Measurements from ENCODE around the gene CCDC141. TPM values are rescaled to one million over a fixed set of nuclear protein-coding genes. Genes with fewer than 3 reads are reported as not detected.

CCDC141 gene
- total and polyA plus RNA-seq, 7 experiments from 2014 or later: 8.2 to 39.2 (median 34.4) TPM

- no peaks in the 10 kb centered on the region for H3K27me3 Mint-ChIP-seq
- Histone ChIP-seq H3K36me3 (ENCODE audit: control insufficient read depth in 2 of 3, insufficient read depth in 3 of 3, low read length in 3 of 3) (no peaks in the 10 kb centered on the region), H3K4me3 (ENCODE audit: low read length) (no peak overlapping the region), H3K27ac (ENCODE audit: low read depth, low read length) (no peak overlapping the region), H3K9me3 (ENCODE audit: control insufficient read depth in 2 of 3, low read length in 3 of 3) (no peaks in the 10 kb centered on the region), H3K27me3 (ENCODE audit: control insufficient read depth in 2 of 2, insufficient read depth in 2 of 2, low read length in 2 of 2) (no peaks in the 10 kb centered on the region), H3K4me1 (ENCODE audit: control insufficient read depth in 2 of 2, insufficient read depth in 2 of 2, low read length in 2 of 2) (no peaks in the 10 kb centered on the region)
- ChIA-PET POLR2A (no interaction called here), CTCF (no interaction called here)
- H3K4me3 Mint-ChIP-seq: no peak overlapping the region
- H3K4me1 Mint-ChIP-seq: peaks cover 7 to 31% (median 23%) of the 10 kb centered on the region in 7 donors
- no peak overlapping the region for H3K27ac Mint-ChIP-seq
- no peak for ATAC-seq
- intact Hi-C loops (cut with micrococcal nuclease): no loop called here
- no peak for DNase-seq
- peaks cover 3 to 55% (median 38%) of the 10 kb centered on the region in 5 donors for H3K36me3 Mint-ChIP-seq
- H3K9me3 Mint-ChIP-seq: peaks cover 0 to 18% (median 5%) of the 10 kb centered on the region in 11 donors
These were observed 224.8 kb downstream of the CCDC141 start for GRCh38 chr2:178825183-178825582.

- DNase-seq (no peak), ATAC-seq (no peak)
- H3K4me1 ChIP-seq (ENCODE audit: control insufficient read depth in 2 of 2, insufficient read depth in 2 of 2, low read length in 2 of 2): no peaks in the 10 kb centered on the region
- no peaks in the 10 kb centered on the region for H3K27me3 Mint-ChIP-seq
- CTCF ChIA-PET: no interaction called here
- H3K27ac ChIP-seq (ENCODE audit: low read depth, low read length): no peak overlapping the region
- H3K4me3 ChIP-seq (ENCODE audit: low read length): no peak overlapping the region
- intact Hi-C loops (cut with micrococcal nuclease): no loop called here
- peaks cover 2 to 51% (median 33%) of the 10 kb centered on the region in 5 donors for H3K36me3 Mint-ChIP-seq
- peaks cover 0 to 18% (median 5%) of the 10 kb centered on the region in 11 donors for H3K9me3 Mint-ChIP-seq
- no peaks in the 10 kb centered on the region for H3K27me3 ChIP-seq (ENCODE audit: control insufficient read depth in 2 of 2, insufficient read depth in 2 of 2, low read length in 2 of 2)
- H3K4me1 Mint-ChIP-seq: peaks cover 7 to 31% (median 21%) of the 10 kb centered on the region in 7 donors
- no peaks in the 10 kb centered on the region for H3K36me3 ChIP-seq (ENCODE audit: control insufficient read depth in 2 of 3, insufficient read depth in 3 of 3, low read length in 3 of 3)
- H3K27ac Mint-ChIP-seq: no peak overlapping the region
- H3K9me3 ChIP-seq (ENCODE audit: control insufficient read depth in 2 of 3, low read length in 3 of 3): no peaks in the 10 kb centered on the region
- no peak overlapping the region for H3K4me3 Mint-ChIP-seq
- POLR2A ChIA-PET: no interaction called here
These were observed 225.8 kb downstream of the CCDC141 start for GRCh38 chr2:178824181-178824580.

DNA sequence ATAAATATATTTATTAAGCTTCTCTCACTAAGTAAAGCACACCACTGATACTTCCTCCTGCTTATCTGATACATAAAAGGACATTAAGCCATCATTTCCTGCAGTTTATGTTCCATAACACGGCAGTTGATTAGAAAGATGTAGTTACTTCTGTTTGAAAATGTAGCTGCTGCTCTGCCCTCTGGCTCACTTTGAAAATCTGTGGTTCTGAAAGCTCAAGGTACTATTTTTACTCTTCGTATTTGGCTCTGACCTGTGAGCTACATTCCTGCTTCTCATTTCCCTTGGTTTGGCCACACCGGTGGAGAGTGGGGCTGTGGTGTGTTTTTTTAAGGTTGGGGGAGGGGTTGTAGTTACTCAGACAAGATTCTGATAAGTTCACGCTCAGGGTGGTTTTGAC is 229.9 kb downstream of the CCDC141 start:
- peak in 4 of 9 donors; percentile 4 to 17 (median 8) for DNase-seq
- H3K27ac Mint-ChIP-seq: peak overlapping the region; percentile 59 to 90 (median 82)

DNA sequence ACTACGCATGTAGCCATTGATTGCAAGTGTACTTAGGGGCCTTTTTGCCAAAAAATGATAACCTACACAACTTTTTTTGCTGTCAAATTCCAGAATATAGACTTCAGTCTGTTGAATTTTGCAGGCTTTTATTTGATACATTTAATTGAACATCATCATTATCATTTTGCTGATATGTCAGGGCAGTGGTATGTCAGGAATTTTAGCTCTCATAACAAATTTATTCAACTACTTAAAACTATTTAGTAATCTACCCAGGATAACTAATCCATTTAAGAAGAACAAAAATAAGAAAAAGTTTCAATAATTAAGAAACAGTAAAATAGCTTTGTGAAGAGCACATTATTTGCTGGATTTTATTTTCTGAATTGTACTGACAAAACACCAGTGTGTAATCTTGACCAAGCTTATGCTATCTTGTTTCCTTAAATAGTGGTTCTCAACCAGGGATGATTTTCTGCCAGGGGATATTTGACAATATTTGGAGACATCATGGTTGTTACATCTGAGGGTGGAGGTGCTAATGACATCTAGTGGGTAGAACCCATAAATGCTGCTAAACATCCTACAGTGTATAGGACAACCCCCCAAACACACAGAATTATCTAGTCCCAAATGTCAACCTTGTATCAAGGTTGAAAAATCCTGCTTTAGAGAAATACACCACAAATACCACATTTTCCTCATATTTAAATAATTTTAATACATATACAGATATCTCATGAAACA is 230.6 kb downstream of the CCDC141 start:
- Histone ChIP-seq H3K4me3 (ENCODE audit: low read length) (no peak overlapping the region), H3K36me3 (ENCODE audit: control insufficient read depth in 2 of 3, insufficient read depth in 3 of 3, low read length in 3 of 3) (no peaks in the 10 kb centered on the region), H3K27ac (ENCODE audit: low read depth, low read length) (no peak overlapping the region), H3K4me1 (ENCODE audit: control insufficient read depth in 2 of 2, insufficient read depth in 2 of 2, low read length in 2 of 2) (no peaks in the 10 kb centered on the region), H3K27me3 (ENCODE audit: control insufficient read depth in 2 of 2, insufficient read depth in 2 of 2, low read length in 2 of 2) (no peaks in the 10 kb centered on the region), H3K9me3 (ENCODE audit: control insufficient read depth in 2 of 3, low read length in 3 of 3) (no peaks in the 10 kb centered on the region)
- intact Hi-C loops (cut with micrococcal nuclease): loop anchor here in 1 of 2 donors (5.0 kb wide), 1 partner anchor 73 kb away; no protein-coding TSS in a partner anchor
- peaks cover 8 to 34% (median 24%) of the 10 kb centered on the region in 7 donors for H3K4me1 Mint-ChIP-seq
- DNase-seq (no peak), ATAC-seq (no peak)
- POLR2A ChIA-PET: interaction anchor here (0.7 kb wide), 1 partner anchor 201 kb away, joined by 3 read pairs; no protein-coding TSS in a partner anchor
- CTCF ChIA-PET: interaction anchor here (0.7 kb wide), 1 partner anchor 107 kb away, joined by 3 read pairs; no protein-coding TSS in a partner anchor
- H3K27ac Mint-ChIP-seq: no peak overlapping the region
- H3K9me3 Mint-ChIP-seq: no peaks in the 10 kb centered on the region
- no peak overlapping the region for H3K4me3 Mint-ChIP-seq
- peaks cover 0 to 44% (median 22%) of the 10 kb centered on the region in 5 donors for H3K36me3 Mint-ChIP-seq
- H3K27me3 Mint-ChIP-seq: no peaks in the 10 kb centered on the region

More for the DNA sequence above, 229.9 kb downstream of the CCDC141 start:
- ATAC-seq: no peak
- H3K9me3 Mint-ChIP-seq: no peaks in the 10 kb centered on the region
- Histone ChIP-seq H3K27ac (ENCODE audit: low read depth, low read length) (no peak overlapping the region), H3K9me3 (ENCODE audit: control insufficient read depth in 2 of 3, low read length in 3 of 3) (no peaks in the 10 kb centered on the region), H3K27me3 (ENCODE audit: control insufficient read depth in 2 of 2, insufficient read depth in 2 of 2, low read length in 2 of 2) (no peaks in the 10 kb centered on the region), H3K4me1 (ENCODE audit: control insufficient read depth in 2 of 2, insufficient read depth in 2 of 2, low read length in 2 of 2) (no peaks in the 10 kb centered on the region), H3K36me3 (ENCODE audit: control insufficient read depth in 2 of 3, insufficient read depth in 3 of 3, low read length in 3 of 3) (no peaks in the 10 kb centered on the region), H3K4me3 (ENCODE audit: low read length) (no peak overlapping the region)
- no peaks in the 10 kb centered on the region for H3K27me3 Mint-ChIP-seq
- intact Hi-C loops (cut with micrococcal nuclease): loop anchor here in 1 of 2 donors (5.0 kb wide), 1 partner anchor 72 kb away; no protein-coding TSS in a partner anchor
- ChIA-PET POLR2A (no interaction called here), CTCF (no interaction called here)
- peak overlapping the region in 9 of 10 donors; percentile 57 to 84 (median 75) for H3K4me3 Mint-ChIP-seq
- peaks cover 0 to 37% (median 17%) of the 10 kb centered on the region in 5 donors for H3K36me3 Mint-ChIP-seq
- peaks cover 6 to 34% (median 24%) of the 10 kb centered on the region in 7 donors for H3K4me1 Mint-ChIP-seq

GRCh38 chr2:178811901-178812300 is 238.0 kb downstream of the CCDC141 start:
- Histone ChIP-seq H3K4me1 (ENCODE audit: control insufficient read depth in 2 of 2, insufficient read depth in 2 of 2, low read length in 2 of 2) (no peaks in the 10 kb centered on the region), H3K4me3 (ENCODE audit: low read length) (no peak overlapping the region), H3K36me3 (ENCODE audit: control insufficient read depth in 2 of 3, insufficient read depth in 3 of 3, low read length in 3 of 3) (no peaks in the 10 kb centered on the region), H3K27me3 (ENCODE audit: control insufficient read depth in 2 of 2, insufficient read depth in 2 of 2, low read length in 2 of 2) (no peaks in the 10 kb centered on the region), H3K27ac (ENCODE audit: low read depth, low read length) (no peak overlapping the region), H3K9me3 (ENCODE audit: control insufficient read depth in 2 of 3, low read length in 3 of 3) (no peaks in the 10 kb centered on the region)
- Mint-ChIP-seq H3K36me3 (peaks cover 0 to 47% (median 32%) of the 10 kb centered on the region in 5 donors), H3K4me1 (peaks cover 0 to 2% (median 0%) of the 10 kb centered on the region in 7 donors), H3K27me3 (no peaks in the 10 kb centered on the region), H3K4me3 (no peak overlapping the region), H3K27ac (no peak overlapping the region), H3K9me3 (no peaks in the 10 kb centered on the region)
- no peak for ATAC-seq
- CTCF ChIA-PET: no interaction called here
- POLR2A ChIA-PET: no interaction called here
- DNase-seq: no peak
- intact Hi-C loops (cut with micrococcal nuclease): no loop called here

- H3K27me3 ChIP-seq (ENCODE audit: control insufficient read depth in 2 of 2, insufficient read depth in 2 of 2, low read length in 2 of 2): no peaks in the 10 kb centered on the region
- intact Hi-C loops (cut with micrococcal nuclease): no loop called here
- POLR2A ChIA-PET: no interaction called here
- Mint-ChIP-seq H3K27me3 (no peaks in the 10 kb centered on the region), H3K36me3 (peaks cover 0 to 40% (median 25%) of the 10 kb centered on the region in 5 donors), H3K27ac (no peak overlapping the region), H3K9me3 (no peaks in the 10 kb centered on the region), H3K4me1 (peaks cover 0 to 2% (median 0%) of the 10 kb centered on the region in 7 donors), H3K4me3 (no peak overlapping the region)
- H3K36me3 ChIP-seq (ENCODE audit: control insufficient read depth in 2 of 3, insufficient read depth in 3 of 3, low read length in 3 of 3): no peaks in the 10 kb centered on the region
- H3K4me1 ChIP-seq (ENCODE audit: control insufficient read depth in 2 of 2, insufficient read depth in 2 of 2, low read length in 2 of 2): no peaks in the 10 kb centered on the region
- no peaks in the 10 kb centered on the region for H3K9me3 ChIP-seq (ENCODE audit: control insufficient read depth in 2 of 3, low read length in 3 of 3)
- H3K4me3 ChIP-seq (ENCODE audit: low read length): no peak overlapping the region
- CTCF ChIA-PET: interaction anchor here (1.0 kb wide), 1 partner anchor 103 kb away, joined by 4 read pairs; no protein-coding TSS in a partner anchor
- DNase-seq (no peak), ATAC-seq (no peak)
- no peak overlapping the region for H3K27ac ChIP-seq (ENCODE audit: low read depth, low read length)
These were observed 238.9 kb downstream of the CCDC141 start for GRCh38 chr2:178811045-178811444.

Measured in naive thymus-derived CD4-positive, alpha-beta T cell (primary cell).